GM19397 (cell line): ENCODE results near the gene RNF115.

Experiments
- ATAC-seq: cut with Tn5 transposase; IDR thresholded peaks from one replicate; pipeline ENCODE4 v1.9.1; 2021; ENCODE audit warnings: mild to moderate bottlenecking, moderate library complexity; ENCODE audit not compliant: unreplicated experiment

The RNF115 gene

GRCh38 chr1:145707183-145707867 is 116.6 kb downstream of the RNF115 start, which contains the start of gene PDZK1:
Gene PDZK1, minus strand, starts transcription at chr1:145707368. Its CDS starts 19,347 bp downstream, at chr1:145688021.
- ATAC-seq = no peak

GRCh38 chr1:145706086-145706664 is 117.7 kb downstream of the RNF115 start:
- ATAC-seq = no peak

- no peak for ATAC-seq
These were observed 118.3 kb downstream of the RNF115 start for GRCh38 chr1:145705622-145706021.

GRCh38 chr1:145702826-145703225 is 121.1 kb downstream of the RNF115 start:
- ATAC-seq = no peak

GRCh38 chr1:145702052-145702451 is 121.8 kb downstream of the RNF115 start:
- no peak for ATAC-seq

DNA sequence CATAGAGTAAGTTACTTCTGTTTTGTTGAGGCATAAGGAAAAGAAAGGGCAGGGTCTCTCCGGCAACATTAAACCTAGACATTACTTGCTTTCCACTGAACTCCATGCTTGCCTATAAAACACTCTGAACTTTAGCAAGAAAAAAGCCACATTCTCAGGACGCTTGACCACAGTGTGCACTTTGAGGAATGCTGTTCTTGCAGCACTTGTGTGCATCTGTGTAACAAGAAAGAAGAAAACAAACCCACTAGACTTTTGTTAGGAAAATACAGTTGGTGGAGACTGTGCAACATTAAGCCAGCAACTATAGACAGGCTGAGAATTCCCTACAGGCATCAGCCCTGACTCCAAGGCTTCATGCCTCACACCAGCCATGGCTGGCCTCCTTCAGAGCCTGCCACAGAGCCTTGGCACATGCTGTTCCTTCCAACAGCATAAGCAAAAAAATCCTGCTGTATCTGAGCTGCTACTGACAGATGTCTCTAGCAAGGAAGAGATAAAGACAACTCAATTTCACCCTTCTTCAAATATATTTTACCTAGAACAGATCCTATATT is 122.5 kb downstream of the RNF115 start:
- no peak for ATAC-seq

- ATAC-seq = no peak
These were observed 127.3 kb downstream of the RNF115 start for GRCh38 chr1:145696630-145696960.

DNA sequence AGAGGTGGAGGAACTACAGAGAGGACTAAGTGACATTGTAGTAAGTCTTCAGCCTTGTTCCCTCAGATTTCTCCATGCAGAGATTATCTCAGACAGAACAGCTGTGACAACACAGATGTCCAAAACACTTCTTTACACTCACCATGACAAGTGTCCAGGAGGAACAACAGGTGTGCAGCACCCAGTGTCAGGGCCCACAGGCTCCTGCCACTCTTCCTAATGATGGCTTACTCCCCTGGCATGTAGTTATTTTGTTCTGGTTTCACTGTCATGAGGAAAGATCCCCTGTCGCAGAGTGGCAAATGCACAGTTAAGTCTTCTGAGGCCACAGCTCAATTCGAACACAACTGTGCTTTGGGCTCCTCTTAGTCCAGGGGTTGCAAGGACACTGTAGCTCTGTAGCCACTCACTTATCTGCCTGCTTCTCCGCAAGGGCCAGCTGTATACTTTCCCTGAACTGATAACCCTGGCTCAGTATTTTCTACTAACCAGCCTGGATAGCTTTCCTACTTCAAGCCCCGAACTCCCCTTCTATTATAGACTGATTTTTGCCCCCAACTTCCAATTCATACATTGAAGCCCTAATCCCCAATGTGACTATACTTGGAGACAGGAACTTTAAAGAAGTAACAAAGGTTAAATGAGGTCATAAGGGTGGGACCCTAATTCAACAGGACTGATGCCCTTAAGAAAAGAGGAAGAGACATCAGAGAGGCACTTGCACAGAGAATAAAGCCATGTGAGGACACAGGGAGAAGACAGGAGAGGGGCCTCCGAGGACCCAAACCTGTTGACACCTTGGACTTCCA is 127.9 kb downstream of the RNF115 start:
- no peak for ATAC-seq

GRCh38 chr1:145692785-145693443 is 131.0 kb downstream of the RNF115 start:
- ATAC-seq = no peak

- ATAC-seq = no peak
These were observed 133.0 kb downstream of the RNF115 start for GRCh38 chr1:145690587-145691558.

DNA sequence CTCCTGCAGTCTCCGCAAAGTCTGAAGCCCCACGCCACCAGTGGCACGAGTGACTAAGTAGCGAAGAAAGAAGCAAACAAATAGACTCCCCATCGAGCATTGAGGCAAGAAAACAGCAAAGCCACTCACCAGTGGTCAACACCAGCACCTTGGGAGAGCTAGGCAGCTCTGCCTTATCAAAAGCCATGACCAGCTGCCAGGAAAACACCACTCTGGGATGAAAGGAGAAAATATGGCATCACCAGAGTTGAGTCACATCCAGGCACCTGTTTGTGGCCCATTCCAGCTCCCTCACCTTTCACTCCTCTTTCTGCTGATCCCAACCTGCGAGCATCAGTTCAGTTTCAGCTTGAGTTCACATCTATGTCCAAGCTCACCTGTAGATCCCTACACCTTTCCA is 134.0 kb downstream of the RNF115 start:
- no peak for ATAC-seq

GRCh38 chr1:145688924-145689323 is 135.0 kb downstream of the RNF115 start:
- no peak for ATAC-seq
